NCI-H345 treated with DMSO at 0.1 percent for 48 hours (cell line): ENCODE measurements around the gene ARHGAP6.
"Not testable (repeated sequence)": the region's sequence is repeated elsewhere in the genome, so short reads cannot be mapped to it uniquely, and the experiment has no call there.

ENCODE experiments used
- DNase-seq: peaks from one replicate; lab custom pipeline; 2025; ENCODE audit not compliant: unreplicated experiment; lab: John Stamatoyannopoulos, UW

The ARHGAP6 gene

GRCh38 chrX:11399489-11400094, 266.1 kb downstream of the ARHGAP6 start:
- DNase-seq: no peak

DNA sequence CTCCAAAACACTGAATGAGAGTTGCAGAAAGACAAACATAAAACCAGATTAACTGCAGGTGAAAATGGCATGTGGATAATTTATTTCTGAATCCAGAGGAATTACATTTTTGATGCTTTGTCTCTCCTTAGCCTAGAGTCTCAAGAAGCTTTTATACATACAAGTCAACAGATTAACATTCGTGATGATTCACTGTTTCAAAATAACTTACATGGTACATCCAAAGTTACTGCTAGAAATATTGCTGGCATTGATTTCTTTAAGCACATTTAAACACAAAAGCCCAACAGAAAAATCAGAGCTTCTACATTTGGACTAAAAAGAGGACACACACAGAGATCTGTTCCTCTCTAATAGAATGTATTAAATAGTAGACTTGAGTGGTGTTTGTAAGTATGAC, 266.9 kb downstream of the ARHGAP6 start:
- no peak for DNase-seq

DNA sequence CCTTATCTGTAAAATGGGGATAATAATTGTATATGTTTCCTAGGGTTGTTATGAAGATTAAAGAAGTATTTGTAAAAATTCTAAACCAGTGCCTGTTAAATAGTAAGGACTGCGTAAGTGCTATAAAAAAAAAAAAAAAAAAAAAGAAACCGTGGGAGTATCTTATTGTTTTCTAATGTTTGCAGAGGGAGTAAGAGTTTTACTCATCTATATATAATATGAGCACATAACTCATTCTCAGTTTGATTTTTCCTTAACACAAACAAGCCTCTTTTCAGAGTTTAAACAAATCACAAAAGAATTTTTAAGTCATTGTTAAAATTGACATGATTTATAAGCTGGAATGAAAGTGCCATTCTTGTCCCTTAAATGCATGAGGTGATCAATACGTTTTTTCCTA, 267.6 kb downstream of the ARHGAP6 start:
- no peak for DNase-seq

- DNase-seq: no peak
Observed at GRCh38 chrX:11397680-11398079, 268.0 kb downstream of the ARHGAP6 start.

DNA sequence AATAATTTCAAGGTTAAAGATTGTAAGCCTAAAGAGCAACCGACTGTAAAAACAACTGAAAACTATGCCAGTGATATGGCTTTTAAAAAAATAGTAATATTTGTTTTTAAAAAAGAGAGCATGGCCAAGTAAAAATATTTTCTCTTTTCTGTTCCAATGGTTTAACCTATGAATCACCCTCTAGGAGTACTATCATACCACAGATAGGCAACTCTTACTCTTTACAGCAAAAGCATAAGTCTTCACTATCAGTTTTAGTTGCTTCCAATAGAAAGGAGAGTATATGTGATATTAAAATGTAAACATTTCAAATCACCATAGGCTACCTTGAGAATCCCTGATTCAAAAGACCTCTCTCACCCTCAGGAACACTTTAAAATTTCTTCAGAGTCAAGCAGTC, 269.9 kb downstream of the ARHGAP6 start:
- DNase-seq: no peak

DNA sequence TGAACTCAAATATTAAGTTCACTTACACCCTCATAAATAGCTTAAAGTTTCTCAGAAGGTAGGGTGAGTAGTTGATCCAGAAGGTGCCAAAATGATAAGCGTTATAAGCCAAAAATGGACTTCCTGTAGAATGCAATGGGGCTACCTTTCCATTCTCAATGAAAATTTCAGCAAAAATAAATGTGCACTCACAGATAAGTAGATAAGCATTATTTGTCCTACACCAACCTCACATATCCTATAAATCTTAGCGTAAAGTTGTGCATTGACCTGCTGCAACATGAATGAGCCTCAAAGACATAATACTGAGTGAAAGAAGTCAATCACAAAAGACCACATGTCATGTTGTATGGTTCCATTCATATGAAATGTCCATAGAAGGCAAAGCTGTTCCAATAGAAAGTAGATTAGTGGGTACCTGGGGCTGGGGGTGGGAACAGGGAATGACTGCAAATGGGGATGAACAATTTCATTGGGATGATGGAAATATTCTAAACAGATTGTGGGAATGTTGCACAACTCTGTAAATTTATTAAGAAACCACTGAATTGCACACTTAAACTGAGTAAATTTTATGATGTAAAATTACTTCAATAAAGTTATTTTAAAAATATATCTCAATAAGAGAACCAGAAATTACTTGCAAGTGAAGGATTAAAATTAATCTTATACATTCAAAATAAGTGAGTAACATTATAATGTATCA, 271.6 kb downstream of the ARHGAP6 start:
- DNase-seq: no peak

DNA sequence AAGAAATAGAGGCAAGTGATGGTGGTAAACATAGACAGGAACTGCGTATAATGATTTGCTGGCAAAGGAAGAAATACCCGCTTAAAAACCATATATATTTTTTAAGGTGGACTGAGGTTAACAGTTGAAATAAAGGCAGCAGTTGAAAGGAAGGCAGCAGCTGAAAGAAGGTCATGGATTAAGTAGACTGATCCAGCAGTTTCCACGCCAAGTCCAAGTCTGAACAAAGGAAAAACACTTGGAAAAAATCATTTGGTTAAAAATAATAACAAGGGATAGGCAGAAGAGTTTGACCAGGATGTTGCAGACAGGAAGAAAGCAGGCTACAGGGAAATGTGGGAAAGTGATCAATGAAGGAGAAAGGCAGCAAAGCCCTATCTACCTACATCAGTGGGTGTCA, 278.9 kb downstream of the ARHGAP6 start:
- no peak for DNase-seq

DNA sequence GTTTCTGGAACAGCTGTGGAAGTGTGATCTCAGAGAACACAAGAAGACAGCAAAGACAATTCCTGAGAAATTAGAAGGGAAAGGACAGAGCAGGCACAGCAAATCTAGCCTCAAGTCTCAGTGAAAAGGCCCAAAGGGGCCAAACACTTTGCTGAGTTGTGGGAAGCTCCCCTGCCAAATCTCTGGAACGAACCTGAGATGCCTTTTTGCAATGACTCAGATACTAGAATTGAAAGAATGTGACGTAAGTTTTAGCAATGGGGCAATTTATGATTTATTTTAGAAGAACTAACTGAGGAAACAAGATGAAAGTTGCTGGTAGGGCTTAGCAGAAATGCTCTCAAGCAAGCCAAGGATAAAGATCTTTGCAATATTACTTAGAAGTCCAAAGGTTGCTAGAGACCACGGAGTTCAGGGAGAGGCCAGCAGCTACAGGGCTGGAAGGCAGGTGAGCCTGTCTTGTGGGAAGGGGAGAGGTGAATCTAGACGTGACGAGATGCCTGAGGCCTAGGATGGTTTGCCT, 279.7 kb downstream of the ARHGAP6 start:
- no peak for DNase-seq

DNA sequence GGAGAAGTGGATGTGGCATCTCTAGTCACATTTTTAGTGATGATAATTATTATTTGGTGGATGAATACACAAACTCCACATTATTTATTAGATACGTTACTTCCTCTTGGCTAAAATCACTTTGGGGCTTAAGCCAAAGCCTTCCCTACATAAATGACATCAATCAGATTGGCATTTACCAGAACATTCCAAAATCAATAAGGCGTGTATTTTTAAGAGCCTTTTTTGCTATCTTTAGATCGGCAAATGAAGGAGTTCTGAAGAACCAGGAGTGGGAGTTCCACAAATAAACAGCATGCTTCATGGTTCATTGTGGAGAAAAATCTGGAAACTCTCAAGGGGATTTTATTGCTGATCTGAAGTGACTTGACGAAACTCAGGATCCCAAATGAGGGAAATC, 282.8 kb downstream of the ARHGAP6 start:
- no peak for DNase-seq

- no peak for DNase-seq
Observed at GRCh38 chrX:11381464-11381863, 284.3 kb downstream of the ARHGAP6 start.

DNA sequence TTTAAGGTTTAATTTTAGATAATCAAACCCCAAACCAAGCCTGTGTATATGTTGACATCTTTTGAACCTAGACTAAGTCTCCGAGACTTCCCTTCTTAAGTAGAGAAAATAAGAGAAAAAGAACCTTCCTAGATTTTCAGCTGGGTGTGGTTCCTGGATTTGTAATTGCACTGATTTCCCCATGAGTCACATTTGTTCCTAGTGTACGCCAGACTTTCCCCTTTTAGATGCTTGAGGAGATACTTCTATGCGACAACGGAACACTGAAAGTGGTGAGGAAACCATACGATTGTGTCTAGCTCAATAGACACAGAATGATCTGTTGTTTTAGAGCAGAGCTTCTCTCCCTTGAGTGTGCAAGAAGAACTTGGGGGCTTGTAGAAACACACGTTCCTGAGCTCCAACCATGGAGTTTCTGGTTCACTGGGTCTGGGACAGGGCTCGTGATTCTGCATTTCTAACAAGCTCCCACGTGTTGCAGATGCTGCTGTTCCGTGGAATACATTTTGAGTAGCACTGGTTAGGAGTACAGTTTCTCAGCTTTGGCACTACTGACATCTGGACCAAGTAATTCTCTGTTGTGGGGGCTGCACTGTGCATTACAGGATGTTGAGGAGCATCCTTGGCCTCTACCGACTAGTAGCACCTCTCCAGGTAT, 285.4 kb downstream of the ARHGAP6 start:
- DNase-seq: no peak

DNA sequence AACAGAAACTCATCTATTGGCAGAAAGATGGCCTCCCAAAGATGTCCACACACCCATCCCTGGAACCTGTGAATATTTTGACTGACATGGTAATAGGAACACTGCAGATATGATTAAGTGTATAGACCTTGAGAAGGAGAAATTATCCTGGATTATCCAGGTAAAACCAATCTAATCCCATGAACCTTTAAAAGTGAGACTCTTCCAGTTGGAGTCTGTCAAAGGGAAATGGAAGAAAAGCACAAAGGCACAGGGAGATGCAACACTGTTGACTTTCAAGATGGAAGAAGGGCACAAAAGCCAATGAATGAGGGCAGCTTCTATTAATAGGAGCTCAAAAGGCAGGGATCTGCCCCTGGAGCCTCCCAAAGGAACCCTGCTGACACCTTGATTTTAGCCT, 289.6 kb downstream of the ARHGAP6 start:
- DNase-seq: no peak

GRCh38 chrX:11375614-11376119, 290.1 kb downstream of the ARHGAP6 start:
- DNase-seq: no peak

DNA sequence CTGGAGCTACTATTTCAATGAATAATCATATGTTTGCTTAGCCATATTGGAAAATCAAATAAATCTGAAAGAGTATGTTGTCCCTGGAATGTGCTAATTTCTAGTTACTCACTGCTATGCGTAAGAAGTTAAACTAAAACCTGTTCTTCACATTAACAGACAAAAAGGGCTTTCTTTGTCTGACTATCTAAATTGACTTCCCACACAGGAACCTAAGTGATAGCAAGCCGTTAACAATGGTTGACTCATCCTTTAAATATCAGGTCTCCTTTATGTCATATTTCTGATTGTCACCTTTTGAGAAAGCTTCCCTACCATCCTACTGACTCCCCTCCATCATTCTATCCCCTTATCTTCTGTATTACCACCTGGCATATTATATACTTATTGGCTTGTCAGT, 291.1 kb downstream of the ARHGAP6 start:
- DNase-seq: no peak

GRCh38 chrX:11371106-11371505, 294.6 kb downstream of the ARHGAP6 start:
- DNase-seq: no peak

- DNase-seq: no peak
Observed at GRCh38 chrX:11367609-11368430, 297.9 kb downstream of the ARHGAP6 start.

GRCh38 chrX:11366998-11367595, 298.6 kb downstream of the ARHGAP6 start:
- DNase-seq: no peak

- DNase-seq: no peak
Observed at GRCh38 chrX:11365426-11365825, 300.3 kb downstream of the ARHGAP6 start.

GRCh38 chrX:11364835-11365234, 300.9 kb downstream of the ARHGAP6 start:
- no peak for DNase-seq

- DNase-seq: not testable (repeated sequence)
Observed at GRCh38 chrX:11363825-11364224, 301.9 kb downstream of the ARHGAP6 start.
